IMR-90 (cell line): Measurements from ENCODE around the gene ADAMTS16. TPM values are rescaled to one million over a fixed set of nuclear protein-coding genes. Genes with fewer than 3 reads are reported as not detected.

Experiments
- ATAC-seq: fragments of 200-7000 bp; cut with Tn5 transposase; 2 replicates; pipeline ENCODE4 v1.9.1; 2020; ENCODE audit warnings: low read depth, mild to moderate bottlenecking, moderate library complexity
- BruUV-seq: library from RNA; stranded (reverse); fragments of 400-500 nt; replicated peaks from 2 replicates; lab custom pipeline; 2021; lab: Mats Ljungman, UMichigan
- CTCF ChIA-PET: fragments of 300-600 bp; formaldehyde crosslinking; extraction: SDS; loops from one replicate; lab custom pipeline; 2021; ENCODE audit warnings: antibody characterized with exemption; lab: Yijun Ruan, JAX
- POLR2A ChIA-PET: fragments of 300-600 bp; sonication (Branson Sonifier 250); formaldehyde crosslinking; loops from one replicate; lab custom pipeline; 2022; ENCODE audit warnings: antibody characterized with exemption; ENCODE audit not compliant: unreplicated experiment; lab: Charles Lee
- DNase-seq: peaks from one replicate; pipeline ENCODE4 v3.0.0; 2013
- H2AFZ ChIP-seq: replicated peaks from 2 replicates; pipeline ENCODE3; 2013; ENCODE audit warnings: low read length, mild to moderate bottlenecking; ENCODE audit not compliant: poor library complexity
- H2AK5ac ChIP-seq: 2 replicates; pipeline ENCODE4 v1.6.1; 2013; ENCODE audit warnings: low read depth, low read length, inconsistent platforms
- H2AK9ac ChIP-seq: replicated peaks from 2 replicates; pipeline ENCODE3; 2013; ENCODE audit warnings: mild to moderate bottlenecking, low read depth, low read length, moderate library complexity; ENCODE audit not compliant: poor library complexity
- H2BK120ac ChIP-seq: 2 replicates; pipeline ENCODE4 v1.6.1; 2013; ENCODE audit warnings: low read depth, low read length, inconsistent platforms
- H2BK15ac ChIP-seq: 3 replicates; pipeline ENCODE4 v1.6.1; 2013; ENCODE audit warnings: low read depth, low read length, inconsistent platforms
- H2BK20ac ChIP-seq: 2 replicates; pipeline ENCODE4 v1.6.1; 2013; ENCODE audit warnings: low read depth, mild to moderate bottlenecking, inconsistent platforms, low read length, moderate library complexity
- H2BK5ac ChIP-seq: 2 replicates; pipeline ENCODE4 v1.6.1; 2013; ENCODE audit warnings: mild to moderate bottlenecking, low read depth, low read length, inconsistent platforms; ENCODE audit not compliant: poor library complexity, severe bottlenecking
- H3K14ac ChIP-seq: replicated peaks from 2 replicates; pipeline ENCODE4 v1.6.1; 2013; ENCODE audit warnings: low read depth, low read length, inconsistent platforms
- H3K18ac ChIP-seq: 2 replicates; pipeline ENCODE4 v1.6.1; 2013; ENCODE audit warnings: low read depth, low read length, control low read depth
- H3K23ac ChIP-seq: 2 replicates; pipeline ENCODE4 v1.6.1; 2013; ENCODE audit warnings: low read depth, low read length, inconsistent platforms
- H3K27ac ChIP-seq: 2 replicates; pipeline ENCODE4 v1.5.1; 2013; ENCODE audit warnings: mild to moderate bottlenecking, control low read depth, low read length; ENCODE audit not compliant: insufficient read depth
- H3K27me3 ChIP-seq: 2 replicates; pipeline ENCODE4 v1.6.1; 2013; ENCODE audit warnings: low read length; ENCODE audit not compliant: control insufficient read depth, insufficient read depth
- H3K36me3 ChIP-seq: 2 replicates; pipeline ENCODE4 v1.6.1; 2013; ENCODE audit warnings: low read length, mixed read lengths; ENCODE audit not compliant: control insufficient read depth, insufficient read depth
- H3K4ac ChIP-seq: 2 replicates; pipeline ENCODE4 v1.6.1; 2013; ENCODE audit warnings: low read depth, low read length, inconsistent platforms
- H3K4me1 ChIP-seq: 2 replicates; pipeline ENCODE4 v1.6.1; 2013; ENCODE audit warnings: low read length, mixed read lengths; ENCODE audit not compliant: control insufficient read depth, insufficient read depth
- H3K4me2 ChIP-seq: 2 replicates; pipeline ENCODE4 v1.6.1; 2013; ENCODE audit warnings: low read depth, mild to moderate bottlenecking, control low read depth, low read length, moderate library complexity
- H3K4me3 ChIP-seq: 2 replicates; pipeline ENCODE4 v1.5.1; 2013; ENCODE audit warnings: low read depth, mild to moderate bottlenecking, control low read depth, low read length, moderate library complexity; ENCODE audit not compliant: insufficient read depth
- H3K56ac ChIP-seq: 2 replicates; pipeline ENCODE4 v1.6.1; 2013; ENCODE audit warnings: low read length, inconsistent platforms; ENCODE audit not compliant: insufficient read depth; ENCODE audit errors: extremely low read depth
- H3K79me1 ChIP-seq, 2 experiments: 2 replicates each; pipeline ENCODE4 v1.6.1; 2013; ENCODE audit warnings: low read length in 2 of 2, inconsistent platforms in 1 of 2, low read depth in 1 of 2
- H3K9ac ChIP-seq: 2 replicates; pipeline ENCODE4 v1.6.1; 2013; ENCODE audit warnings: low read depth, low read length, control low read depth
- H3K9me1 ChIP-seq: 2 replicates; pipeline ENCODE4 v1.6.1; 2013; ENCODE audit warnings: low read length, inconsistent platforms; ENCODE audit not compliant: insufficient read depth
- H3K9me3 ChIP-seq: 2 replicates; pipeline ENCODE4 v1.6.1; 2013; ENCODE audit warnings: low read length; ENCODE audit not compliant: control insufficient read depth, insufficient read depth
- H4K20me1 ChIP-seq: 2 replicates; pipeline ENCODE4 v1.6.1; 2013; ENCODE audit warnings: low read length, inconsistent platforms; ENCODE audit not compliant: insufficient read depth
- H4K5ac ChIP-seq: 2 replicates; pipeline ENCODE4 v1.6.1; 2013; ENCODE audit warnings: mild to moderate bottlenecking, low read depth, low read length, control low read depth
- H4K8ac ChIP-seq, 2 experiments: 2 replicates each; pipeline ENCODE4 v1.6.1; 2013; ENCODE audit warnings: low read depth in 2 of 2, low read length in 2 of 2, control low read depth in 1 of 2, inconsistent platforms in 1 of 2
- H4K91ac ChIP-seq: 2 replicates; pipeline ENCODE4 v1.6.1; 2013; ENCODE audit warnings: low read depth, low read length, inconsistent platforms; ENCODE audit not compliant: insufficient read depth
- BHLHE40 ChIP-seq: fragments of 150-350 bp; IDR thresholded peaks from 2 replicates; pipeline ENCODE4 v1.6.1; 2016; ENCODE audit warnings: mild to moderate bottlenecking, low read depth, low read length
- CHD1 ChIP-seq: IDR thresholded peaks from 2 replicates; pipeline ENCODE4 v1.6.1; 2012; ENCODE audit warnings: low read depth, low read length, improper control_type of control experiment
- CTCF ChIP-seq: conservative IDR thresholded peaks from 2 replicates; pipeline ENCODE4 v1.5.1; 2012; ENCODE audit warnings: mild to moderate bottlenecking, low read depth, low read length, improper control_type of control experiment
- MAFK ChIP-seq: IDR thresholded peaks from 2 replicates; pipeline ENCODE4 v1.6.1; 2012; ENCODE audit warnings: low read depth, low read length, improper control_type of control experiment
- MAZ ChIP-seq: IDR thresholded peaks from 2 replicates; pipeline ENCODE4 v1.6.1; 2012; ENCODE audit warnings: low read depth, mild to moderate bottlenecking, low read length, improper control_type of control experiment, moderate library complexity, borderline replicate concordance
- NFE2L2 ChIP-seq: fragments of 150-350 bp; IDR thresholded peaks from 2 replicates; pipeline ENCODE4 v1.6.1; 2016; ENCODE audit warnings: low read depth, mild to moderate bottlenecking, low read length
- RAD21 ChIP-seq: IDR thresholded peaks from 2 replicates; pipeline ENCODE4 v1.6.1; 2012; ENCODE audit warnings: low read length, improper control_type of control experiment
- RFX5 ChIP-seq: IDR thresholded peaks from 2 replicates; pipeline ENCODE4 v1.8.0; 2012; ENCODE audit warnings: low read depth, mild to moderate bottlenecking, low read length, moderate library complexity
- SMC3 ChIP-seq: fragments of 150-350 bp; IDR thresholded peaks from 2 replicates; pipeline ENCODE4 v1.6.1; 2016; ENCODE audit warnings: low read depth, mild to moderate bottlenecking, antibody characterized with exemption, low read length, moderate library complexity
- WGBS, 2 experiments: methylation state at CpG; one replicate each; pipeline versions ENCODE4 v1.1.5 to v1.1.7; 2013; ENCODE audit warnings: missing lambda C conversion rate in 2 of 2; ENCODE audit not compliant: insufficient read length in 1 of 2; ENCODE audit errors: extremely low coverage in 2 of 2; 5-methylcytosine and 5-hydroxymethylcytosine counted together
- dilution Hi-C: fragments of 300-500 bp; cut with HindIII; formaldehyde crosslinking; loops from one replicate; pipeline ENCODE4 v1.14.3; 2018; ENCODE audit warnings: low sequenced_read_pairs; ENCODE audit not compliant: unreplicated experiment
- in situ Hi-C: fragments of 300-500 bp; cut with MboI; formaldehyde crosslinking; loops from 3 replicates; pipeline ENCODE4 v1.14.3; 2019; ENCODE audit warnings: low sequenced_read_pairs, inconsistent platforms, mixed read lengths
- intact Hi-C: fragments of 100-400 bp; cut with micrococcal nuclease; formaldehyde crosslinking; loops from 2 replicates; pipeline ENCODE4 v1.10.0; 2022
- polyA plus RNA-seq, 3 experiments: library from polyadenylated mRNA; depleted of rRNA; stranded (reverse); fragments of >200 nt; gene quantifications; 2 replicates each; pipeline ENCODE4 v1.2.3, GENCODE V29; 2012; ENCODE audit warnings: low replicate concordance in 1 of 3
- total RNA-seq: library from RNA; depleted of rRNA; stranded (reverse); fragments of >200 nt; gene quantifications from 2 replicates; pipeline ENCODE4 v1.2.3, GENCODE V29; 2012
- TF ChIP-seq, protein P1 (sequence below): fragments of 150-350 bp; IDR thresholded peaks from 2 replicates; pipeline ENCODE4 v1.6.1; 2017; ENCODE audit warnings: mild to moderate bottlenecking, antibody characterized with exemption, low read length, low read depth

ADAMTS16 gene
- total and polyA plus RNA-seq, 2 of the 4 experiments (the other 2 are of a cell fraction) = 0.09 to 0.18 TPM

- DNase-seq (no peak), ATAC-seq (no peak)
- H3K4me2 ChIP-seq = no peak overlapping the region
- WGBS, 2 experiments = 90% methylated on average over 4 of the region's 10 CpGs; no CpG with 5 or more reads in 1 of the 2 experiments
- no peaks in the 10 kb centered on the region for H3K9me1 ChIP-seq
- H4K91ac ChIP-seq = no peak overlapping the region
- H2BK120ac ChIP-seq = no peak overlapping the region
- no peak overlapping the region for H2AFZ ChIP-seq
- no peak overlapping the region for H2BK20ac ChIP-seq
- no peak overlapping the region for H3K18ac ChIP-seq
- H3K9me3 ChIP-seq = 0 out of 2 replicates have a peak, but pooled peaks cover 9% of the 10 kb centered on the region
- H3K4me1 ChIP-seq = no peaks in the 10 kb centered on the region
- H3K79me1 ChIP-seq = no peaks in the 10 kb centered on the region
- no peaks in the 10 kb centered on the region for H3K36me3 ChIP-seq
- TF ChIP-seq RAD21 = no peak
- no peak for TF ChIP-seq MAFK
- TF ChIP-seq RFX5 = no peak
- no peak for TF ChIP-seq BHLHE40
- no peak for TF ChIP-seq CHD1
- TF ChIP-seq SMC3 = no peak
- no peak for TF ChIP-seq CTCF
- TF ChIP-seq MAZ = no peak
- TF ChIP-seq, protein P1, sequence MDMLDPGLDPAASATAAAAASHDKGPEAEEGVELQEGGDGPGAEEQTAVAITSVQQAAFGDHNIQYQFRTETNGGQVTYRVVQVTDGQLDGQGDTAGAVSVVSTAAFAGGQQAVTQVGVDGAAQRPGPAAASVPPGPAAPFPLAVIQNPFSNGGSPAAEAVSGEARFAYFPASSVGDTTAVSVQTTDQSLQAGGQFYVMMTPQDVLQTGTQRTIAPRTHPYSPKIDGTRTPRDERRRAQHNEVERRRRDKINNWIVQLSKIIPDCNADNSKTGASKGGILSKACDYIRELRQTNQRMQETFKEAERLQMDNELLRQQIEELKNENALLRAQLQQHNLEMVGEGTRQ = no peak
- no peak for TF ChIP-seq NFE2L2
- no peak overlapping the region for H4K8ac ChIP-seq
- no peak overlapping the region for H3K9ac ChIP-seq
- dilution Hi-C loops (no loop called here), intact Hi-C loops (no loop called here), in situ Hi-C loops (no loop called here)
- ChIA-PET POLR2A (no interaction called here), CTCF (no interaction called here)
- no peaks in the 10 kb centered on the region for H4K20me1 ChIP-seq
- no peak overlapping the region for H3K4ac ChIP-seq
- H4K5ac ChIP-seq = no peak overlapping the region
- no TSS peak for BruUV-seq
- H3K14ac ChIP-seq = no peak overlapping the region
- H2BK15ac ChIP-seq = no peak overlapping the region
- H3K27me3 ChIP-seq = no peaks in the 10 kb centered on the region
- H2AK5ac ChIP-seq = no peak overlapping the region
- no peak overlapping the region for H3K4me3 ChIP-seq
- no peak overlapping the region for H3K56ac ChIP-seq
- H2AK9ac ChIP-seq = no peak overlapping the region
- H3K27ac ChIP-seq = no peak overlapping the region
- H2BK5ac ChIP-seq = no peak overlapping the region
- no peak overlapping the region for H3K23ac ChIP-seq
Observed at GRCh38 chr5:5290674-5291334, 150.7 kb downstream of the ADAMTS16 start.
